Stimulated activated CD8-positive, alpha-beta memory T cell treated with anti-CD3 and anti-CD28 coated beads, Interleukin-7, amount 100 ng/mL, for 24 hours (primary cell): ENCODE measurements around the gene OR5L1.

ENCODE experiments used
- DNase-seq: peaks from one replicate; pipeline ENCODE4 v3.0.0-alpha.2; 2020; ENCODE audit warnings: low read depth

Gene OR5L1

DNA sequence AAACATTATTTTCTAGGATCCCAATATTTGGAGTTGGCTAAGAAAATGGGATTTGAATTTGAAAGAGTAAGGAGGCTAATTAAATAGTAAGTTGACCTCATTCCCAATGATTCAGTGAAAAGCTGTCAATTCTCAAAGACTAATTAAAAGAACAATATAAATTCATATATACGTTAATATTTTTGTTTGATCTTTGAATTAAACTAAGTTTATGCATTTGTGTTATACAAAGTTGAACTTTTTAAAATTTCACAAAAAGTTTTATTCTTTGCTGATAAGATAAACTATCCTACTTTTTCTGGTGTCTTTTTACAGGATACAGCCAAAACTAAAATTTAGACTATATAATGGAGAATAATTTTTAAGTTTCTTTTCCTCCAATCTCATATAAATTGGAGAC lies at the start of gene OR5L1:
TSS of gene OR5L1 (plus strand) at position 301 of the 400 bp plus-strand sequence. CDS start 100 bp downstream, outside the sequence.
- no peak for DNase-seq

DNA sequence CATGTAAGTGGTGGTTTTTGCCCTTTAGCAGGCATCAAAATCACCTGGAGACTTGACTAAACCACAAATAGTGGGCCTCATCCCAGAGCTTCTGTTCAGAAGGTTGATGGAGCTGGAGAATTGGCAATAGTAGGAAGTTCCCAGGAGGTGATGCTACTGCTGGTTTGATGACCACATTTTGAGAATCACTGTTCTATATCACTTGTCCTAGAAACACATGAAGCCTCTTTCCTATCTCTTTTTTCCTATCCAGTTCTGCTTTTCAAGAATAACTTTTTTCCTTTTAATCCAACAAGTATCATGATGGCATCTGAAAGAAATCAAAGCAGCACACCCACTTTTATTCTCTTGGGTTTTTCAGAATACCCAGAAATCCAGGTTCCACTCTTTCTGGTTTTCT lies 38.0 kb upstream of the OR5L1 start, which contains the start of gene OR5D13:
TSS of gene OR5D13 (plus strand) at position 301 of the 400 bp plus-strand sequence. CDS start at position 301, 0 bp downstream.
- no peak for DNase-seq

DNA sequence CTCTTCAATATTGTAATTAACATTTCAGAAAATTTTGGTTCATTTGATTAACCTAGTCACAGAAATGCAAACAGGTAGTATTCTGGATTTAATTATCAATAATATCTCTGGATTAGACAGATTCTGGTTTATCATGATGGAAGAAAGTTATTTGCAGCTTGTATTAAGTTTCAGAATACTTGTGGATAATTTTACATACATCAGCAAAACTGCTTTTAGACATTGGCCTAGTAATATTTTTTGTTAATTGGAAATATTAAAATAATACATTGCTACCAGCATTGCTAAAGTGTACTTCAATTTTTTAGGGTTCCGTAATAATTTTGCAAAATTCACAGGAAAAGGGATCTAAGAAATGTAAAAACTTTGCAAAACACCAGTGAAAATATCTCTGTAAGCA lies 19.6 kb upstream of the OR5L1 start:
- no peak for DNase-seq

DNA sequence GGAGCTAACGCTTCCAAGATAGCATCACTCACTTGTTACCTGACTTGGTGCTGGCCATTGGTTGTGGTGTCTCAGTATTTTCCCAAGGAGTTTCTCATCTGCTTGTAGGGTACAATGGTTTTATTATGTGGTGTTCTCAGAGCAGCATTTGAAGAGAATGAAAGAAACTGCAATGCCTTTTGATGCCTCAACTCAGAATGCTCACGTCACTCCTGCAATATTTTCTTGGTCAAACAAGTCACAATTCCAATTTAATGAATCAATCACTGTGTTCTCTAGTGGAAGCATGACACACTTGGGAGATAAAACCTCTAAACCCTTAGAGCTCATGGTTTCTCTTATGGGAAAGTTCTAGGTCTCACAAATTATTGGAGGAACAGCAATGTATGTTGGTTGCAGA lies 17.8 kb upstream of the OR5L1 start:
- DNase-seq, result no peak

DNA sequence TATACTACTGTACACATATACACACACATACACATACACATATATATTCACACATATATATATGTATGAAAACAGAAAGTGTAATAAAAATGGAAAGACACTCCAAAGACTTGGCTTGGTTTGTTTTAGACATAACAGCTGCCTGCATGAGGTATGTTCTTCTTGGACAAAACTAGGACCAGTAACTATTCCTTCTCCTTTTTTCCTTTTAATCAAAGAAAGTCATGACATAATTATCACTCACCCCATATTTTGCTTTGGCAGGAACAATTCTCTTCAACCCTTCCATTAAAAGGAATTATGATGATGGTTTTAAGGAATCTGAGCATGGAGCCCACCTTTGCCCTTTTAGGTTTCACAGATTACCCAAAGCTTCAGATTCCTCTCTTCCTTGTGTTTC lies 15.9 kb upstream of the OR5L1 start, which contains the start of gene OR5D14:
TSS of gene OR5D14 (plus strand) at position 301 of the 400 bp plus-strand sequence. CDS start at position 301, 0 bp downstream.
- no peak for DNase-seq

DNA sequence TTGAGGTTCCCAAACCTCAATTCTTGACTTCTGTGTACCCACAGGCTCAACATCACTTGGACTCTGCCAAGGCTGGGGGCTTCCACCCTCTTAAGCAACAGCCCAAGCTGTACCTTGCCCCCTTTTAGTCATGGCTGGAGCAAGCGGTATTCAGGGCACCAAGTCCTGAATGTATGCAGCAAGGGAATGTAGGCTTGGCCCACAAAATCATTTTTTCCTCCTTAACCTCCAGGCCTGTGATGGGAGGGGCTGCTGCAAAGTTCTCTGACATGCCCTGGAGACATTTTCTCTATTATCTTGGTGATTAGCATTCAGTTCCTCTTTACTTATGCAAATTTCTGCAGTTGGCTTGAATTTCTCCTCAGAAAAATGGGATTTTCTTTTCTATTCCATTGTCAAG lies 4.9 kb upstream of the OR5L1 start:
- DNase-seq, result no peak

DNA sequence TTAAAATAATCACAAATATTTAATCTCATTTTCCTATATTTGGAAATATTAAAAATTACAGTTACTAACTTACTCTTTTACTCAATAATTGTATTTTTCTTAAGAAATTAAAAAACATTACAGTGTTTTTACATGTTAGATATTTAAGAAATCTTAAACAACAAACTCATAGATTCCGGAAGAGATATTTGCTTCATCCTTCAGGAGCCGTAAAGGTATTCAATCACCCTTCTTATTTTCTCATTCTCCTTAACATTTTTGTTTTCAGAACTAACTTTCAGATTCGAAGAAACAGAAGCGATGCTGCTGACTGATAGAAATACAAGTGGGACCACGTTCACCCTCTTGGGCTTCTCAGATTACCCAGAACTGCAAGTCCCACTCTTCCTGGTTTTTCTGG lies 8.2 kb downstream of the OR5L1 start, which contains the start of gene OR5D18:
TSS of gene OR5D18 (plus strand) at position 301 of the 400 bp plus-strand sequence. CDS start at position 301, 0 bp downstream.
- no peak for DNase-seq

DNA sequence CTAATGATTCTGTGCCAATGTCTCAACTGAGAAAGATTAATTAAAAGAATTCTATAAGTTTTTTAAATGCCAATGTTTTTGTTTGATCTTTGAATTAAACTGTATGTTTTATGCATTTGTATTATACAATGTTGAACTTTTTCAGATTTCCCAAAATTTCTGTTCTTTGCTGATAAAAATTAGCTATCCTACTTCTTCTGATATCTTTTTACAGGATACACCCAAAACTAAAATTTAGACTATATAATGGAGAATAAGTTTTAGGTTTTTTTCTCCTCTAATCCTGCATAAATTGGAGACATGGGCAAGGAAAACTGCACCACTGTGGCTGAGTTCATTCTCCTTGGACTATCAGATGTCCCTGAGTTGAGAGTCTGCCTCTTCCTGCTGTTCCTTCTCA lies 15.8 kb downstream of the OR5L1 start, which contains the start of gene OR5L2:
TSS of gene OR5L2 (plus strand) at position 301 of the 400 bp plus-strand sequence. CDS start at position 301, 0 bp downstream.
- no peak for DNase-seq

DNA sequence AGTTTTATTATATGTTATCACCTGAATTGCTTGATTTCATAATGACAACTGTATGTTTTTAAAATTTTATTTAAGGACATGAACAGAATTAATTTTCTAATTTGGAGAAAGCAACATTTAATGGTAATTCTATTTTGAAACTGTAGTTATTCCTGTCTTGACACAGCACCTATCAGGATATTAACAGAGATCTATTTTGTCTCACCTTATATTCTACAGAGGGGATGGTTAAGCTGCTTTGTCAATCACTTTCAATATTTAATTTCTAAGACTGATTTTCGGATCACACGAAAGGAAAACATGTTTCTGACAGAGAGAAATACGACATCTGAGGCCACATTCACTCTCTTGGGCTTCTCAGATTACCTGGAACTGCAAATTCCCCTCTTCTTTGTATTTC lies 27.3 kb downstream of the OR5L1 start, which contains the start of gene OR5D16:
TSS of gene OR5D16 (plus strand) at position 301 of the 400 bp plus-strand sequence. CDS start at position 301, 0 bp downstream.
- DNase-seq, result no peak

DNA sequence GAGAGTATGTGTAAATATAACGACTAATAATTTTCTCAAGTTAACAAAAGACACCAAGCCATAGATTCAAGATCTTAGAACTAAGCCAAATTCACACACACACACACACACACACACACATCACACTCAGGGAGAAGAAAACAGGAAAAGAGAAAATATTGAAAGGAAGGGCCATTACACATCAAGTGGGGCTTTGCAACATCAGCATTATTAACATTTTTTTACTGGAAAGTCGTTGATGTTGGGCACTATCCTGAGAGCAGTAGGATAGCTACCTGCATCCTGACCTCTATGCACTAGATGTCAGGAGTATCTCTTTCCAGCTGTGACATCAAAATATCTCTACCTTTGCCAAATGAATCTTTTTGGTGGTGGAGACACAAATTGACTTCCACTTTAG lies 36.3 kb downstream of the OR5L1 start:
- DNase-seq, result no peak

DNA sequence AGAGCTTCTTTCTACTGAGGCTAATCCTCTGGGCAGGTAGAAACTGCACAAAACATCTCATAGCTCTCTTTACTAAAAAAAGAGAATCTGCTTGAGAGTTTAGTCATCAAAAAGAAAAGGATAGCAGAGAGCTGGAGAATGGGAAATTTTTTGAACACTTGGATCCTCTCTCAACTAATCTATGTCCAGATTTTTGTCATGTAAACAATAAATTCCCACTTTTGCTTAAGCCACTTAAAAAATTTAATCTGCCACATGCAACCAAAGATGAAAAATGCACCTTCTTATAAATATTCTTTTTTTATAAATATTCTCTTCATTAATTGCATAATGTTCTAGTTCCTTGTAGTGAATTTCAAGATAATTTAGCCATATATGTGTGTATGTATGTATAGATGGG lies 37.9 kb downstream of the OR5L1 start:
- no peak for DNase-seq

DNA sequence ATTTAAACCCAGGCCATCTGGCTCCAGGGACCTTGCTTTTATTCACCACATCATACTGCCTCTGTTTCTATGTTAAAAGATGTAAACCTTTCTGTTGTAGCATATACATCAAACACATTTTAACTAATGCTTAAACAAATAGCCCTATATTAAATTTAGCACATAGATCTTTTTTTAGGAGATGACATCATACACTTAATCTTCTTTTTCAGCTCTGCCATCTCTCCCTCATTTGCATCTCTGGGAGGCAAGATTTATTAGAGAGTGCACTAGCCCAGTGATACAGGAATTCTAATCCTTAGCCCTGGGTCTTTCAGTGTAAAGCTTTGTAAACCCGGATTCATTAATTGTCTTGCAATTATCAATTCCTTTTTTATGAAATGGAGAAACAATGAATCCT lies 41.0 kb downstream of the OR5L1 start:
- no peak for DNase-seq

DNA sequence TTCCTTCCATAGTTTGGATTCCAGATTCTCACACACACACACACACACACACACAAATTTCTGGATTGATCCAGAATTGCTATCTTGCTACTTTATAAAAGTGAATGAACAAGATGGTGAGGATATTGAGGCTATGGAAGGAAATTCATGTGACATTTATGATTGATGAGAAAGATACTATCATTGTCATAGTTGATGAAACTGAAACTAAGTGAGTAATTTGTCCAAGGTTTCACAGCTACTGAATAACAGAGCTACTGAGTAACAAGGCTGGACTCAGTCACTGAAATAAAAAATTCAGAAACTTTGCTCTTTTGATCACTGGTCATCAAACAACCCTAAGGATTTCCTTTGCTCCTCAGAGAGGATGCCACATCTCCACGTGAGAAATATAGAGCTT lies 43.5 kb downstream of the OR5L1 start:
- DNase-seq, result no peak
